Esophagus squamous epithelium (tissue), 5 donors: Measurements from ENCODE around the gene DNAJC4. TPM values are rescaled to one million over a fixed set of nuclear protein-coding genes. Genes with fewer than 3 reads are reported as not detected.

Experiments
- DNase-seq: peaks from one replicate; lab custom pipeline; 2025; lab: John Stamatoyannopoulos, UW
- H3K27ac ChIP-seq, 4 donors: fragments of 200-600 bp; sonication (generic); one replicate each; pipeline ENCODE4 v1.5.1; 2016 to 2019; ENCODE audit warnings: mild to moderate bottlenecking in 1 of 4
- H3K27me3 ChIP-seq, 4 donors: fragments of 200-600 bp; sonication (generic); 1 replicate in 3 of 4; 2 replicates in 1 of 4; pipeline versions ENCODE4 v1.5.1 to v1.6.0; 2017 to 2021; ENCODE audit warnings: antibody characterized with exemption in 1 of 4
- H3K36me3 ChIP-seq, 3 donors: fragments of 200-600 bp; sonication (generic); one replicate each; pipeline ENCODE4 v1.5.1; 2016 to 2019
- H3K4me1 ChIP-seq, 3 donors: fragments of 200-600 bp; sonication (generic); one replicate each; pipeline ENCODE4 v1.5.1; 2017 to 2019
- H3K4me3 ChIP-seq, 4 donors: fragments of 200-600 bp; sonication (generic); 1 replicate in 3 of 4; 2 replicates in 1 of 4; pipeline ENCODE4 v1.5.1; 2016 to 2019; ENCODE audit warnings: mild to moderate bottlenecking in 2 of 4, moderate library complexity in 1 of 4
- H3K9me3 ChIP-seq, 3 donors: fragments of 200-600 bp; sonication (generic); one replicate each; pipeline ENCODE4 v1.5.1; 2016 to 2019
- CTCF ChIP-seq, 6 experiments: fragments of 450-650 bp in 4 of 6; fragments of 200-600 bp in 2 of 6; sonication (generic) in 2 of 6; IDR thresholded peaks; one replicate each; pipeline ENCODE4 v1.5.1; 2016 to 2019; ENCODE audit warnings: antibody characterized with exemption in 6 of 6, mild to moderate bottlenecking in 4 of 6, moderate library complexity in 4 of 6
- POLR2A ChIP-seq, 4 donors: fragments of 450-650 bp; IDR thresholded peaks; one replicate each; pipeline ENCODE4 v1.6.1; 2017; ENCODE audit warnings: antibody characterized with exemption in 4 of 4, mild to moderate bottlenecking in 4 of 4, moderate library complexity in 3 of 4
- WGBS, 2 donors: methylation state at CpG; one replicate each; pipeline ENCODE4 v1.1.5; 2018; 5-methylcytosine and 5-hydroxymethylcytosine counted together
- intact Hi-C: fragments of 100-400 bp; cut with DNase I; formaldehyde crosslinking; loops from one replicate; pipeline ENCODE4 v1.15.0; 2022
- total RNA-seq, 4 donors: library from RNA; depleted of rRNA; stranded (reverse); fragments of >200 nt; gene quantifications; one replicate each; pipeline ENCODE4 v1.1.0, GENCODE V29; 2016
- donor health status: DM: yes; HTN: yes; CAD: no.

DNAJC4 gene
- total RNA-seq, 4 donors from 2014 or later: 8.9 to 27.1 (median 16.8) TPM

GRCh38 chr11:64211181-64211872 lies 19.0 kb upstream of the DNAJC4 start:
- no peak for DNase-seq

GRCh38 chr11:64216879-64217278 lies 13.5 kb upstream of the DNAJC4 start:
- Histone ChIP-seq H3K4me1 (no peaks in the 10 kb centered on the region), H3K27ac (no peak overlapping the region), H3K36me3 (peaks cover 0 to 29% (median 6%) of the 10 kb centered on the region in 3 donors), H3K9me3 (no peaks in the 10 kb centered on the region), H3K4me3 (no peak overlapping the region), H3K27me3 (no peaks in the 10 kb centered on the region)
- TF ChIP-seq CTCF (IDR thresholded peaks at IDR 0.05): no peak
- TF ChIP-seq POLR2A (IDR thresholded peaks at IDR 0.05): no peak
- no peak for DNase-seq
- intact Hi-C loops: no loop called here
- WGBS, 2 donors: 77 to 79% methylated on average over 3 to 4 of the region's 6 CpGs

More at GRCh38 chr11:64211181-64211872, 19.0 kb upstream of the DNAJC4 start:
- 57 to 74% methylated on average over 8 to 14 of the region's 30 CpGs for WGBS, 2 donors
- no peaks in the 10 kb centered on the region for H3K27me3 ChIP-seq
- H3K27ac ChIP-seq: no peak overlapping the region
- peaks cover 0 to 31% (median 0%) of the 10 kb centered on the region in 3 donors for H3K36me3 ChIP-seq
- H3K4me3 ChIP-seq: no peak overlapping the region
- H3K9me3 ChIP-seq: no peaks in the 10 kb centered on the region
- H3K4me1 ChIP-seq: peaks cover 0 to 26% (median 0%) of the 10 kb centered on the region in 3 donors
- no peak for TF ChIP-seq CTCF (IDR thresholded peaks at IDR 0.05)
- no peak for TF ChIP-seq POLR2A (IDR thresholded peaks at IDR 0.05)
- intact Hi-C loops: no loop called here

- Histone ChIP-seq H3K4me3 (no peak overlapping the region), H3K4me1 (peaks cover 0 to 16% (median 0%) of the 10 kb centered on the region in 3 donors), H3K27ac (no peak overlapping the region), H3K27me3 (no peaks in the 10 kb centered on the region), H3K9me3 (no peaks in the 10 kb centered on the region), H3K36me3 (peaks cover 0 to 39% (median 6%) of the 10 kb centered on the region in 3 donors)
- WGBS, 2 donors: 80% methylated on average over 3 to 4 of the region's 11 CpGs
- DNase-seq: no peak
- TF ChIP-seq CTCF (IDR thresholded peaks at IDR 0.05) (no peak), POLR2A (IDR thresholded peaks at IDR 0.05) (no peak)
- intact Hi-C loops: no loop called here
Measured at GRCh38 chr11:64218628-64219353, 11.6 kb upstream of the DNAJC4 start.

- H3K27me3 ChIP-seq: no peaks in the 10 kb centered on the region
- H3K27ac ChIP-seq: no peak overlapping the region
- no peak for TF ChIP-seq CTCF (IDR thresholded peaks at IDR 0.05)
- TF ChIP-seq POLR2A (IDR thresholded peaks at IDR 0.05): no peak
- H3K4me3 ChIP-seq: no peak overlapping the region
- peaks cover 0 to 21% (median 0%) of the 10 kb centered on the region in 3 donors for H3K4me1 ChIP-seq
- WGBS, 2 donors: 80% methylated on average over 2 of the region's 7 CpGs; no CpG with 5 or more reads in 1 of the 2 donors
- no peak for DNase-seq
- peaks cover 0 to 39% (median 6%) of the 10 kb centered on the region in 3 donors for H3K36me3 ChIP-seq
- H3K9me3 ChIP-seq: no peaks in the 10 kb centered on the region
- intact Hi-C loops: no loop called here
Measured at GRCh38 chr11:64219354-64219684, 11.0 kb upstream of the DNAJC4 start.

- WGBS, 2 donors: 94% methylated on average over 3 of the region's 10 CpGs
- Histone ChIP-seq H3K9me3 (no peaks in the 10 kb centered on the region), H3K4me3 (no peak overlapping the region), H3K27ac (no peak overlapping the region), H3K36me3 (peaks cover 0 to 39% (median 6%) of the 10 kb centered on the region in 3 donors), H3K4me1 (peaks cover 0 to 25% (median under 1%) of the 10 kb centered on the region in 3 donors), H3K27me3 (no peaks in the 10 kb centered on the region)
- intact Hi-C loops: no loop called here
- DNase-seq: no peak
- TF ChIP-seq CTCF (IDR thresholded peaks at IDR 0.05): no peak
- TF ChIP-seq POLR2A (IDR thresholded peaks at IDR 0.05): no peak
Measured at GRCh38 chr11:64219755-64220154, 10.6 kb upstream of the DNAJC4 start.
